TTC549 (cell line): ENCODE data around the gene UVSSA.

Experiments
- FAIRE-seq: peaks from 2 replicates; lab custom pipeline; 2012; peaks lifted over from hg19 to GRCh38; lab: Jason Lieb, UNC

Gene UVSSA

GRCh38 chr4:1346781-1347409, at the start of gene UVSSA:
Gene UVSSA (plus strand): TSS chr4:1347208. CDS start chr4:1348092, 884 bp downstream.
- FAIRE-seq: peak; percentile 84

- no peak for FAIRE-seq
Observed at GRCh38 chr4:1297456-1298325, 49.3 kb upstream of the UVSSA start.

- no peak for FAIRE-seq
Observed at GRCh38 chr4:1298461-1298860, 48.5 kb upstream of the UVSSA start.

GRCh38 chr4:1299301-1299860, 47.6 kb upstream of the UVSSA start:
- FAIRE-seq: no peak

- FAIRE-seq: no peak
Observed at GRCh38 chr4:1300466-1301455, 46.2 kb upstream of the UVSSA start.

GRCh38 chr4:1302159-1302558, 44.8 kb upstream of the UVSSA start:
- no peak for FAIRE-seq

- FAIRE-seq: no peak
Observed at GRCh38 chr4:1305261-1305711, 41.7 kb upstream of the UVSSA start.

- no peak for FAIRE-seq
Observed at GRCh38 chr4:1305781-1306455, 41.1 kb upstream of the UVSSA start.

GRCh38 chr4:1307951-1308735, 38.9 kb upstream of the UVSSA start:
- FAIRE-seq: no peak

GRCh38 chr4:1309261-1310010, 37.6 kb upstream of the UVSSA start:
- no peak for FAIRE-seq

- FAIRE-seq: no peak
Observed at GRCh38 chr4:1310031-1310795, 36.8 kb upstream of the UVSSA start.

GRCh38 chr4:1310796-1311631, 36.0 kb upstream of the UVSSA start:
- no peak for FAIRE-seq

- no peak for FAIRE-seq
Observed at GRCh38 chr4:1312821-1313640, 34.0 kb upstream of the UVSSA start.

- no peak for FAIRE-seq
Observed at GRCh38 chr4:1315306-1315705, 31.7 kb upstream of the UVSSA start.

- no peak for FAIRE-seq
Observed at GRCh38 chr4:1315836-1316536, 31.0 kb upstream of the UVSSA start.

GRCh38 chr4:1316537-1317168, 30.4 kb upstream of the UVSSA start:
- no peak for FAIRE-seq
